Mesothelial cell of epicardium (in vitro differentiated cells): ENCODE measurements around the gene DMRTA1. TPM values are rescaled to one million over a fixed set of nuclear protein-coding genes. Genes with fewer than 3 reads are reported as not detected.
"Not testable (repeated sequence)": the region's sequence is repeated elsewhere in the genome, so short reads cannot be mapped to it uniquely, and the experiment has no call there.

Experiments
- DNase-seq, 2 experiments: peaks; one replicate each; pipeline ENCODE4 v3.0.0; 2021; ENCODE audit warnings: low spot score in 2 of 2; ENCODE audit not compliant: unreplicated experiment in 2 of 2
- H3K27ac Mint-ChIP-seq: 2 replicates; pipeline ENCODE4 v1.8.0; 2021; ENCODE audit warnings: mixed read lengths
- H3K27me3 Mint-ChIP-seq: 2 replicates; pipeline ENCODE4 v1.8.0; 2021; ENCODE audit warnings: low read depth, mixed read lengths
- H3K36me3 Mint-ChIP-seq: 2 replicates; pipeline ENCODE4 v1.8.0; 2021; ENCODE audit warnings: mixed read lengths
- H3K4me1 Mint-ChIP-seq: 2 replicates; pipeline ENCODE4 v1.8.0; 2021; ENCODE audit warnings: mixed read lengths
- H3K4me3 Mint-ChIP-seq: 2 replicates; pipeline ENCODE4 v1.8.0; 2021; ENCODE audit warnings: mild to moderate bottlenecking, moderate library complexity, mixed read lengths
- H3K9me3 Mint-ChIP-seq: 2 replicates; pipeline ENCODE4 v1.8.0; 2021; ENCODE audit warnings: mixed read lengths
- total RNA-seq: library from RNA; stranded (reverse); gene quantifications from 3 replicates; pipeline ENCODE4 v1.2.1, GENCODE V29; 2021
- TF ChIP-seq, protein P1 (sequence below): fragments of 200-600 bp; sonication (generic); IDR thresholded peaks from one replicate; pipeline ENCODE4 v1.5.0; 2021; ENCODE audit warnings: antibody characterized with exemption; ENCODE audit not compliant: unreplicated experiment

Gene DMRTA1
- total RNA-seq, 1 donor from 2014 or later, result 1.6 TPM

DNA sequence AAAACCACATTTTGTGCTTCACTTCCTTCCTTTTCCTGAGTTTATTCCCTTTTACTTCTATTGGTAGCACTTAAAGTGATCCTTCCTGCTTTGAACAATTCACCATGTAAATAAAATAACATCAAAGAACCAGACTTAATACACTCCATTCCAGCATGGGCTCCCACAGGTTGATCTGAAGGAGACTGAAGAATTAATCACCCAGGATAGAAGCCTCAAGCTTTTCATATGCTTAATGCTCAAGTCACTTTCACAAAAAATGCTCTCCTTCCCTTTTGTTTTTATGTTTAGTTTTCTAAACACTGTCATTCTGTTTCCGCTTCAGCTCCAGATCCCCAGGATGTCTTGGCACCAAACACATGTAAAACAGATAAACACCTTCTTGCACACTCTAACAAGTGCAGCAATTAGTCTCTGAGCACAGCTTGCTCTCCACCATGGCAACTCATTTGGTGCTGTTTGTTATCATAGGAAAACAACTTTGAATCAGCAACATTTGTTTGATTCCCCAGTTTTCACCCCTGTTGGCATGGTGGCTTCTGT lies 37.0 kb downstream of the DMRTA1 start:
- H3K9me3 Mint-ChIP-seq, result peaks cover 15% of the 10 kb centered on the region
- no peaks in the 10 kb centered on the region for H3K36me3 Mint-ChIP-seq
- no peak for DNase-seq
- TF ChIP-seq, protein P1, sequence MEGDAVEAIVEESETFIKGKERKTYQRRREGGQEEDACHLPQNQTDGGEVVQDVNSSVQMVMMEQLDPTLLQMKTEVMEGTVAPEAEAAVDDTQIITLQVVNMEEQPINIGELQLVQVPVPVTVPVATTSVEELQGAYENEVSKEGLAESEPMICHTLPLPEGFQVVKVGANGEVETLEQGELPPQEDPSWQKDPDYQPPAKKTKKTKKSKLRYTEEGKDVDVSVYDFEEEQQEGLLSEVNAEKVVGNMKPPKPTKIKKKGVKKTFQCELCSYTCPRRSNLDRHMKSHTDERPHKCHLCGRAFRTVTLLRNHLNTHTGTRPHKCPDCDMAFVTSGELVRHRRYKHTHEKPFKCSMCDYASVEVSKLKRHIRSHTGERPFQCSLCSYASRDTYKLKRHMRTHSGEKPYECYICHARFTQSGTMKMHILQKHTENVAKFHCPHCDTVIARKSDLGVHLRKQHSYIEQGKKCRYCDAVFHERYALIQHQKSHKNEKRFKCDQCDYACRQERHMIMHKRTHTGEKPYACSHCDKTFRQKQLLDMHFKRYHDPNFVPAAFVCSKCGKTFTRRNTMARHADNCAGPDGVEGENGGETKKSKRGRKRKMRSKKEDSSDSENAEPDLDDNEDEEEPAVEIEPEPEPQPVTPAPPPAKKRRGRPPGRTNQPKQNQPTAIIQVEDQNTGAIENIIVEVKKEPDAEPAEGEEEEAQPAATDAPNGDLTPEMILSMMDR, result no peak
- no peaks in the 10 kb centered on the region for H3K27me3 Mint-ChIP-seq
- no peaks in the 10 kb centered on the region for H3K4me1 Mint-ChIP-seq
- H3K27ac Mint-ChIP-seq, result no peak overlapping the region
- H3K4me3 Mint-ChIP-seq, result no peak overlapping the region

DNA sequence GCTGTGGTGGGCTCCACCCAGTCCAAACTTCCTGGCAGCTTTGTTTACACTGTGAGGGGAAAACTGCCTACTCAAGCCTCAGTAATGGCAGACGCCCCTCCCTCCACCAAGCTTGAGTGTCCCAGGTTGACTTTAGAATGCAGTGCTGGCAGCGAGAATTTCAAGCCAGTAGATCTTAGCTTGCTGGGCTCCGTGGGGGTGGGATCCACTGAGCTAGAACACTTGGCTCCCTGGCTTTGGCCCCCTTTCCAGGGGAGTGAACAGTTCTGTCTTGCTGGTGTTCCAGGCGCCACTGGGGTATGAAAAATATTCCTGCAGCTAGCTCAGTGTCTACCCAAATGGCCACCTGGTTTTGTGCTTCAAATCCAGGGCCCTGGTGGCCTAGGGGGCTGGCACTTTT lies 49.6 kb downstream of the DMRTA1 start:
- not testable (repeated sequence) for H3K4me3 Mint-ChIP-seq, DNase-seq, H3K36me3 Mint-ChIP-seq, H3K4me1 Mint-ChIP-seq, H3K27me3 Mint-ChIP-seq, H3K27ac Mint-ChIP-seq
- H3K9me3 Mint-ChIP-seq, result peaks cover 17% of the 10 kb centered on the region
